ENCODE results near the gene LMNTD2. TPM values are rescaled to one million over a fixed set of nuclear protein-coding genes. Genes with fewer than 3 reads are reported as not detected.

Gene LMNTD2, protein sequence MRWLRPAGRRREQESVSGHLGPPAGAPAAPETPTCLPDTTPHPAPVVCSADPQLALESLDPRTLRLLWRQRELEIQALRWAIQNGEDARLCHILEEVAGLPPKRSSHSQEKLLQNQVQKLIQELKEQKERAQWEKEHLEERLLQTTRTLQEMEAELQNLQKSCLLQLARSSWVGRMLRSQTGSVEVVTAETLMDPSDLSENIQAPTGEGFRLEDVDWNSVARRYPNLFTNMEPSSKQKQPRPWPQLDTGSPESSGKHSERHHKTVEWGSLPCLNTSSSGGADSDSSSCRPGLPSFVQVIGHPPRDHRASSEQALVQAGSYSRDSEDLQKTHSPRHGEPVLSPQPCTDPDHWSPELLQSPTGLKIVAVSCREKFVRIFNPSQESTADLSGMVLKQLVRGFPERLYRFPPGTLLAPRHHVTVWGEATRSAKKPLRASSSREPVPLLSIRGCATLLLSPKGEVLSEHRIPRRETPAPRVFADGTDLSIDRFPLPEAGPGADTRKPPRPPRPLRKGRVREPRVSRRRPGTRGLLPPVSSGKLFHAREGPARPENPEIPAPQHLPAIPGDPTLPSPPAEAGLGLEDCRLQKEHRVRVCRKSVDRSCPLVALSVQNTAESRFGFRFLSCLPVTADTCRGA
- total RNA-seq: 1.1 and 1.3 TPM in 2 replicates

DNA sequence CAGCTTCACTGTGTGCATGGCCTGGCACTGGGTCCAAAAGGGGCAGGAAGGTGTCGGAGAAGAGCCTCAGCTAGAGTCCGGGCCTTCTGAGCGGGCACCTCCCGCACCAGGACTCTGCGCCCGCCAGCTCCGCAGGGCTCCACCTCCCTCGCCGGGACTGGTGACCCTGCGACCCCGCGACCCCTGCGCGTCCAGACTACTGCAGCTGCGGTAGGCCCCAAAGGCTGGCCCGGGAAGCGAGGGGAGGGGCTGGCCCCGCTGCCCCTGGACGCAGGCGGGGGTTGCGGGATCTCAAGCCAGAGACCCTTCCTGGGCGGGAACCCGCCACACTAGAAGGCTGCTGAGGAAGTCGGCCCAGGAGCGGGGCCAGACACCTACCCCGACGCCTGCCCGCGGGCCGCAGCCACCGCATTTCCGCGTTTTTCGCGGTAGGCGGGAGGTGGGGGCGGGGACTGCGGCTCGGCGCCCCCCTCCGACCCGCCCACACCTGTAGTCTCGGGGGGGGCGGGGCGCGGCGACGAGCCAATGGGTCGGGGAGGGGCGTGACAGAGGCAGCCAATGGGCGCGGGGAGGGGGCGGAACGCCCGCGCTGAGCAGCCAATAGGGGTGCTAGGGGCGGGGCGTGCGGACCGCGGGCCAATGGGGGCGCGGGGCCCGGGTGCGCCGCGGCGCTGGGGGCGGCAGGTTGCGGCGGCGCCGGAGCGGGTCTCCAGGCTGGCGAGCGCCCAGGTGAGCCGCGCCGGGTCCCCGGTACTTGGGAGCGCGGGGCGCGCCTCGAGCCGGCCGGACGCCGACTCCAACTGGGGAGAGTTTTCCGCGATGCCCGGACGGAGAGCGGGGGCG is at the start of gene LMNTD2, which contains the start of gene RASSF7:
Gene LMNTD2 (minus strand): TSS at position 434 of the 843 bp plus-strand sequence. CDS start 22 bp downstream, at position 412.
Gene RASSF7 (plus strand): TSS at position 666 of the 843 bp plus-strand sequence. CDS start 799 bp downstream, outside the sequence.
- DNase-seq (ENCODE audit: low spot score): peak; percentile 93
- H3K4me1 Mint-ChIP-seq (ENCODE audit: low read depth): peaks cover 4% of the 10 kb centered on the region
- intact Hi-C loops (cut with micrococcal nuclease): loop anchor here (2.0 kb wide), 2 partner anchors 26 to 136 kb away; partner anchors contain the start of gene HRAS
- peaks cover 8% of the 10 kb centered on the region for H3K36me3 Mint-ChIP-seq (ENCODE audit: low read depth)
- H3K4me3 Mint-ChIP-seq (ENCODE audit: low read depth): peak within 1 kb of the TSS; percentile 90
- H3K9me3 Mint-ChIP-seq: no peaks in the 10 kb centered on the region
- peaks cover 18% of the 10 kb centered on the region for H3K27me3 Mint-ChIP-seq (ENCODE audit: low read depth)
- H3K27ac Mint-ChIP-seq: peak within 1 kb of the TSS; percentile 60

DNA sequence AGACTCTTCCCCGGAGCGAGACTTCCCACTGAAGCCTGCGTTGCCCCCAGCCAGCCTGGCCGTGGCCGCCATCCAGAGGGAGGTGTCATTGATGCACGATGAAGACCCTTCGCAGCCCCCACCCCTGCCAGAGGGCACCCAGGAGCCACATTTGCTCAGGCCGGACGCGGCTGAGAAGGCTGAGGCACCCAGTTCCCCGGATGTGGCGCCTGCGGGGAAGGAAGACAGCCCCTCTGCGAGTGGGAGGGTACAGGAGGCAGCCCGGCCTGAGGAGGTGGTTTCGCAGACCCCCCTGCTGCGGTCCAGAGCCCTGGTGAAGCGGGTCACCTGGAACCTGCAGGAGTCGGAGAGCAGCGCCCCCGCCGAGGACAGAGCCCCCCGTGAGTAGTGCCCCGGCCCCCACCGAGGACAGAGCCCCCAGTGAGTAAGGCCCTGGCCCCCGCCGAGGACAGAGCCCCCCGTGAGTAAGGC is 48.8 kb upstream of the LMNTD2 start:
- no peak for DNase-seq (ENCODE audit: low spot score)
- intact Hi-C loops (cut with micrococcal nuclease): no loop called here
- H3K36me3 Mint-ChIP-seq (ENCODE audit: low read depth): peaks cover 58% of the 10 kb centered on the region
- H3K4me1 Mint-ChIP-seq (ENCODE audit: low read depth): peaks cover 4% of the 10 kb centered on the region
- no peaks in the 10 kb centered on the region for H3K9me3 Mint-ChIP-seq
- no peaks in the 10 kb centered on the region for H3K27me3 Mint-ChIP-seq (ENCODE audit: low read depth)
- no peak overlapping the region for H3K4me3 Mint-ChIP-seq (ENCODE audit: low read depth)
- no peak overlapping the region for H3K27ac Mint-ChIP-seq

DNA sequence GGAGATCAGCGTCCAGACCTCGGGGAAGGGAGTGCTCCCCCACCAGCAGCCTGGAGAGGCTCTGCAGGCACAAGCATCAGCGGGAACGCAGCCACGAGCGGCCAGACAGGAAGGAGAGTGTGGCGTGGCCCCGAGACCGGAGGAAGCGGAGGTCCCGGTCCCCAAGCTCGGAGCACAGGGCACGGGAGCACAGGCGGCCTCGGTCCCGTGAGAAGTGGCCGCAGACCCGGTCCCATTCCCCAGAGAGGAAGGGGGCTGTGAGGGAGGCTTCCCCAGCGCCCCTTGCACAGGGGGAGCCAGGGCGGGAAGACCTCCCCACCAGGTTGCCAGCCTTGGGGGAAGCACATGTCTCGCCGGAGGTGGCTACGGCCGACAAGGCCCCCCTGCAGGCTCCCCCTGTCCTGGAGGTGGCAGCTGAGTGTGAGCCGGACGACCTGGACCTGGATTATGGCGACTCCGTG is 48.3 kb upstream of the LMNTD2 start:
- H3K27me3 Mint-ChIP-seq (ENCODE audit: low read depth): no peaks in the 10 kb centered on the region
- DNase-seq (ENCODE audit: low spot score): no peak
- H3K4me3 Mint-ChIP-seq (ENCODE audit: low read depth): no peak overlapping the region
- no peak overlapping the region for H3K27ac Mint-ChIP-seq
- no peaks in the 10 kb centered on the region for H3K4me1 Mint-ChIP-seq (ENCODE audit: low read depth)
- H3K9me3 Mint-ChIP-seq: no peaks in the 10 kb centered on the region
- intact Hi-C loops (cut with micrococcal nuclease): no loop called here
- H3K36me3 Mint-ChIP-seq (ENCODE audit: low read depth): peaks cover 60% of the 10 kb centered on the region

DNA sequence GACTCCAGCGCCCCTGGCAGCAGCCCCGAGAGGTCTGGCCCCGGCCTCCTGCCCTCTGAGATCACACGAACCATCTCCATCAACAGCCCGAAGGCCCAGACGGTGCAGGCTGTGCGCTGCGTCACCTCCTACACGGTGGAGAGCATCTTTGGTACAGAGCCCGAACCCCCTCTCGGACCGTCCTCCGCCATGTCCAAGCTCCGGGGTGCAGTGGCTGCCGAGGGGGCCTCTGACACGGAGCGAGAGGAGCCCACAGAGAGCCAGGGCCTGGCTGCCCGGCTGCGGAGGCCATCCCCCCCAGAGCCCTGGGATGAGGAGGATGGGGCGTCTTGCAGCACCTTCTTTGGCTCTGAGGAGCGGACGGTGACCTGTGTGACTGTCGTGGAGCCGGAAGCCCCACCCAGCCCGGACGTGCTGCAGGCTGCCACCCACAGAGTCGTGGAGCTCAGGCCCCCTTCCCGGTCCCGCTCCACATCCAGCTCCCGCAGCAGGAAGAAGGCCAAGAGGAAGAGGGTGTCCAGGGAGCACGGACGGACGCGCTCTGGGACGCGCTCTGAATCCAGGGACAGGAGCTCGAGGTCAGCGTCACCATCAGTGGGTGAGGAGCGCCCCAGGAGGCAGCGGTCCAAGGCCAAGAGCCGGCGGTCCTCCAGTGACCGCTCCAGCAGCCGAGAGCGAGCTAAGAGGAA is 47.6 kb upstream of the LMNTD2 start:
- no peaks in the 10 kb centered on the region for H3K27me3 Mint-ChIP-seq (ENCODE audit: low read depth)
- no peak overlapping the region for H3K27ac Mint-ChIP-seq
- DNase-seq (ENCODE audit: low spot score): no peak
- intact Hi-C loops (cut with micrococcal nuclease): no loop called here
- H3K4me3 Mint-ChIP-seq (ENCODE audit: low read depth): no peak overlapping the region
- no peaks in the 10 kb centered on the region for H3K4me1 Mint-ChIP-seq (ENCODE audit: low read depth)
- peaks cover 61% of the 10 kb centered on the region for H3K36me3 Mint-ChIP-seq (ENCODE audit: low read depth)
- no peaks in the 10 kb centered on the region for H3K9me3 Mint-ChIP-seq

DNA sequence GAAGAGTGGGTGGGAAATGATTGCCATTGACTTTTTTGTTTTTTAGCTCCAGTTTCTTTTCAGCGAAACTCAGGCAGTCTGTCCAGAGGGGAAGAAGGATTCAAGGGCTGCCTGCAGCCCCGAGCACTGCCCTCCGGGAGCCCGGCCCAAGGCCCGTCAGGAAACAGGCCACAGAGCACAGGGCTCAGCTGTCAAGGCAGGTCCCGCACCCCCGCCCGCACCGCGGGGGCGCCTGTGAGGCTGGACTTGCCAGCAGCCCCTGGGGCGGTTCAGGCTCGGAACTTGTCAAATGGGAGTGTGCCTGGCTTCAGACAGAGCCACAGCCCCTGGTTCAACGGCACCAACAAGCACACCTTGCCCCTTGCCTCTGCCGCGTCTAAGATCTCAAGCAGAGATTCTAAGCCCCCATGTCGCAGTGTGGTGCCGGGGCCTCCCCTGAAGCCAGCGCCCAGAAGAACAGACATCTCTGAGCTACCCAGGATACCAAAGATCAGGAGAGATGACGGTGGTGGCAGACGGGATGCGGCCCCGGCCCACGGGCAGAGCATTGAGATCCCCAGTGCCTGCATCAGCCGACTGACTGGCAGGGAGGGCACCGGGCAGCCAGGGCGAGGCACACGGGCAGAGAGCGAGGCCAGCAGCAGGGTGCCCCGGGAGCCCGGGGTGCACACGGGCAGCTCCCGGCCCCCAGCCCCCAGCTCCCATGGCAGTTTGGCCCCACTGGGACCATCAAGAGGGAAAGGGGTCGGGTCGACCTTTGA is 46.7 kb upstream of the LMNTD2 start:
- H3K27me3 Mint-ChIP-seq (ENCODE audit: low read depth): no peaks in the 10 kb centered on the region
- H3K36me3 Mint-ChIP-seq (ENCODE audit: low read depth): peaks cover 60% of the 10 kb centered on the region
- H3K9me3 Mint-ChIP-seq: no peaks in the 10 kb centered on the region
- no peaks in the 10 kb centered on the region for H3K4me1 Mint-ChIP-seq (ENCODE audit: low read depth)
- intact Hi-C loops (cut with micrococcal nuclease): no loop called here
- DNase-seq (ENCODE audit: low spot score): no peak
- H3K4me3 Mint-ChIP-seq (ENCODE audit: low read depth): no peak overlapping the region
- no peak overlapping the region for H3K27ac Mint-ChIP-seq

DNA sequence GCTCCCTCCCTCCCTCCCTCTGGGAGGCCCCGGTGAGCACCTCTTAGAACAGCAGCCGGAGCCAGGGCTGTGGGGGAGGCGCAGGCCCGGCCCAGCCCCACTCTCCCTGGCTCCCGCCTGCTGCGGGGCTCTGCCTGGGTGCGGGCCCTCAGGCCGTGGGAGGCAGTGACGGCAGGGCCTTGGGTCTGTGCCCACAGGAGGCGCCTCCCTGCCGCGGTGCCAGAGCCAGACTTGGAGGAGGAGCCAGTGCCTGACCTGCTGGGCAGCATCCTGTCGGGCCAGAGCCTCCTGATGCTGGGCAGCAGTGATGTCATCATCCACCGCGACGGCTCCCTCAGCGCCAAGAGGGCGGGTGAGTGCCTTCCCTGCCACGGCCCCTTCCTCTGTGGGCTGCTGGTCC is 45.7 kb upstream of the LMNTD2 start:
- peaks cover 60% of the 10 kb centered on the region for H3K36me3 Mint-ChIP-seq (ENCODE audit: low read depth)
- H3K27me3 Mint-ChIP-seq (ENCODE audit: low read depth): no peaks in the 10 kb centered on the region
- H3K4me1 Mint-ChIP-seq (ENCODE audit: low read depth): no peaks in the 10 kb centered on the region
- no peak for DNase-seq (ENCODE audit: low spot score)
- no peaks in the 10 kb centered on the region for H3K9me3 Mint-ChIP-seq
- intact Hi-C loops (cut with micrococcal nuclease): no loop called here
- no peak overlapping the region for H3K27ac Mint-ChIP-seq
- H3K4me3 Mint-ChIP-seq (ENCODE audit: low read depth): no peak overlapping the region

DNA sequence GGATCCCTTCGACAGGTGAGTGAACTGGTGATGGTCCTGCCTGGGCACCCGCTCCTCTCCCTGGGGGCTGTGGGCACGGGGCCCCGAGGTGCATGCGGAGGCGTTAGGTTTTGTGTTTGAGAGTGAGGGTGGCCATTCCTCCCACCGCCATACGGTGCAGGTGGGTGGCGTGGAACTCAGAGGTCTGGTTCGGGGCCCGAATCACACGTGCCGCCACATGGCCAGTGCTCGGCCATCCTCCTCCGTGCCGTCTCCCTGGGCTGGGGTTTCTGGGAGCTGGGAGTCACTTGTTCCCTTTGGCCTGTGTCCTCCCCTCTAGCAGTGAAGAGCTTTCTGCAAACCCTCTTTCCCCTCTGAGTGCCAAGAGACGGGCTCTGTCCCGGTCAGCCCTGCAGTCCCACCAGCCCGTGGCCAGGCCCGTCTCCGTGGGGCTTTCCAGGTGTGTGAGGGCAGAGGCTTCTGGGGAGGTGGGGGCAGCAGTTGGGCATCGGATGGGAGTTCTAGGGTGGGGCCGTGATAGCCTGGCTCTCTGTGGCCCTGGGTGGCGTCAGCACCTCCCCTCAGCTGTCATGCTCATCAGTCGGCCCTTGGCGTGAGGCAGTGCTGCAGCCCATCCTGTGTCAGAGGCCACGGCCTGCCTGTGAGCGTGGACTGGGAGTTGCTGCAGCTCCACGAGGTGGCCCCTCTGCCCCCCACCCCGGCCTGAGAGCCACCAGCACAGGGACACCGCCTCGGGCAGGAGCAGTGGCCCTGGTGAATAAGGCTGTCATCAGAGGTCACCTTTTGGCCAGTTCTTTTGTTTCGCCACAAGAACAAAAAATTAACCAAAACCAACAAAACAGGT is 45.0 kb upstream of the LMNTD2 start:
- Mint-ChIP-seq H3K27ac (no peak overlapping the region), H3K4me3 (ENCODE audit: low read depth) (no peak overlapping the region), H3K4me1 (ENCODE audit: low read depth) (no peaks in the 10 kb centered on the region), H3K9me3 (no peaks in the 10 kb centered on the region), H3K27me3 (ENCODE audit: low read depth) (no peaks in the 10 kb centered on the region), H3K36me3 (ENCODE audit: low read depth) (peaks cover 55% of the 10 kb centered on the region)
- no peak for DNase-seq (ENCODE audit: low spot score)
- intact Hi-C loops (cut with micrococcal nuclease): no loop called here

DNA sequence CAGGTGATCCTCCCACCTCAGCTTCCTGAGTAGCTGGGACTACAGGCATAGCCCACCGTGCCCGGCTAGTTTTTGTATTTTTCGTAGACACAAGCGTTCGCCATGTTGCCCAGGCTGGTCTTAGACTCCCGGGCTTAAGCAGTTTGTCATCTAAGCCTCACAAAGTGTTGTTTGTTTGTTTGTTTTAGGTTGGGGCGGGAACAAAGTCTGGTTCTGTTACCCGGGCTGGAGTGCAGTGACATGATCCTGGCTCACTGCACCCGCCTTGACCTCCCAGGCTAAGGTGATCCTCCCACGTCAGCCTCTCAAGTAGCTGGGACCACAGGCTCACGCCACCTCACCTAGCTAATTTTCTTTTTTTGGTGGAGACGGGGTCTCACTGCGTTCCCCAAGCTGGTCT is 42.6 kb upstream of the LMNTD2 start:
- Mint-ChIP-seq H3K4me3 (ENCODE audit: low read depth) (no peak overlapping the region), H3K9me3 (no peaks in the 10 kb centered on the region), H3K27ac (no peak overlapping the region), H3K4me1 (ENCODE audit: low read depth) (no peaks in the 10 kb centered on the region), H3K27me3 (ENCODE audit: low read depth) (no peaks in the 10 kb centered on the region), H3K36me3 (ENCODE audit: low read depth) (peaks cover 64% of the 10 kb centered on the region)
- intact Hi-C loops (cut with micrococcal nuclease): no loop called here
- no peak for DNase-seq (ENCODE audit: low spot score)

DNA sequence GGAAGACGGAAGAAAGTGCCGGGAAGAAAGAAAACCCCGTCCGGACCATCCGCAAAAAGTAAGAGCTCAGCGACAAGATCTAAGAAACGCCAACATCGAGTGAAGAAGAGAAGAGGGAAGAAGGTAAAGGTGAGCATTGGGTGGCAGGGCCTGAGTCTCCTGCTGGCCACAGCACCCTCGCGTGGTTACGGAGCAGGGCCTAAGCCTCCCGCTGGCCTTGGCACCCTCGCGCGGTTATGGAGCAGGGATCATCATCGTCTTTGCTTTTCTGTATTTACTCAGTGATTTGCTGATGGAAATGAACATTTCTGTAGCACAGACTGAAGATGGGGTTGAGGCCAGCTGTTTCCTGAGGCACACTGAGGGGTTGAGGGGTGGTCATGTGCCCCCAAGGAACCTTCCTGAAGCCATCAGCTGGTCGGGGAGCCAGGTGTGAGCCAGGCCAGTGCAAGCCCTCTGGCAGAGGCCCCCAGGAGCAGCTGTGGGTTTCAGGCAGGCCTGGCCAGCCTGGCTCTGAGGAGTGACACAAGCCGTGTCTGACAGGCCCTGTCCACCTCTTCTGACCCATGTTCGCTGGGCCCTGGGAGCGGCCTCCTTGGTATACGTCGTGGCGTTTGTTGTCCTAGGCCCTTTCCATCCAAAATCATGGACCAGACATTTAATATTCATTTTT is 41.2 kb upstream of the LMNTD2 start:
- H3K9me3 Mint-ChIP-seq: no peaks in the 10 kb centered on the region
- intact Hi-C loops (cut with micrococcal nuclease): no loop called here
- H3K4me3 Mint-ChIP-seq (ENCODE audit: low read depth): no peak overlapping the region
- DNase-seq (ENCODE audit: low spot score): no peak
- no peaks in the 10 kb centered on the region for H3K27me3 Mint-ChIP-seq (ENCODE audit: low read depth)
- H3K27ac Mint-ChIP-seq: no peak overlapping the region
- H3K4me1 Mint-ChIP-seq (ENCODE audit: low read depth): no peaks in the 10 kb centered on the region
- peaks cover 59% of the 10 kb centered on the region for H3K36me3 Mint-ChIP-seq (ENCODE audit: low read depth)

DNA sequence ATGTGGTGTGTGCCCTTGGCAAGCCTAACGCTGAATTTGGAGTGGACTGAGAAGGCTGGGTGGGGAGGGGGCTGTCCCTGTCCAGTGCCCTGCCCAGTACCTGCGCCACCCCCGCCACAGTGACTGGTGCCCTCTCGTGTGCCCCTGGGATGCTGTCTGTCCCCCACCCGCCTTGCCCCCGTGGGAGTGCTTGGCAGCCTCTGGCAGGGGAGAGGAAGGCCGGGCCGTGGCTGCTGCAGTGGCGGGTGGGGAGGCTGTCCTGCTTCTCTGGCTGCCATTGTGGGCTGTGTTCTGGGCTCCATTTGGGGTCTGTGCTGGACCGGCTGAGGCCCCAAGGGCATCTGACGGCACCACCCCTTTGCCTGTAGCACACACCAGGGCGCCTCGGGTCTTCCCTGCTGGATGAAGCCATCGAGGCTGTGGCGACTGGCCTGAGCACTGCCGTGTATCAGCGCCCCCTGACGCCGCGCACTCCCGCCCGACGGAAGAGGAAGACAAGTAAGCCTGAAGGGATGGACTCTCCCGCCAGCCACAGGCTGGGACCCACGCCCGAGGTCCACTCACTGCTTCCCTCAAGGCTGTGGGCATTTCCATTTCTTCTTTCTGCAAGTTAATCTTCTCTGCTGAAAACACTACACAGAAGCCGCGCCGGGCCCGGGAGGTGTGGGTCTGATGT is 37.6 kb upstream of the LMNTD2 start:
- Mint-ChIP-seq H3K36me3 (ENCODE audit: low read depth) (peaks cover 69% of the 10 kb centered on the region), H3K27me3 (ENCODE audit: low read depth) (no peaks in the 10 kb centered on the region), H3K27ac (no peak overlapping the region), H3K4me1 (ENCODE audit: low read depth) (no peaks in the 10 kb centered on the region), H3K9me3 (no peaks in the 10 kb centered on the region), H3K4me3 (ENCODE audit: low read depth) (no peak overlapping the region)
- no peak for DNase-seq (ENCODE audit: low spot score)
- intact Hi-C loops (cut with micrococcal nuclease): no loop called here

Measured in activated T-helper 2 cell treated with anti-CD3 and anti-CD28 coated beads, Interferon-gamma antibody, Interleukin-2, Interleukin-4, amounts not matched to agents 10 μg/mL and 5 μg/mL and 100 μg/mL, durations not matched to agents 14 hours and 24 hours and 36 hours (primary cell).